GM12878 (cell line): Measurements from ENCODE around the gene OR4F15. TPM values are rescaled to one million over a fixed set of nuclear protein-coding genes. Genes with fewer than 3 reads are reported as not detected.

ENCODE experiments used
- ATAC-seq: fragments of 200-7000 bp; cut with Tn5 transposase; 3 replicates; pipeline ENCODE4 v1.9.1; 2020; ENCODE audit warnings: mild to moderate bottlenecking, moderate library complexity
- BruUV-seq: library from RNA; stranded (reverse); fragments of 400-500 nt; replicated peaks from 2 replicates; lab custom pipeline; 2021; lab: Mats Ljungman, UMichigan
- CTCF ChIA-PET: fragments of 300-600 bp; sonication (Branson Sonifier 250); formaldehyde crosslinking; extraction: SDS; loops from one replicate; lab custom pipeline; 2021; ENCODE audit warnings: inconsistent platforms; lab: Yijun Ruan, JAX
- POLR2A ChIA-PET: fragments of 350-600 bp; formaldehyde crosslinking; extraction: SDS; loops from one replicate; lab custom pipeline; 2021; ENCODE audit warnings: inconsistent platforms; lab: Charles Lee
- RAD21 ChIA-PET: fragments of 300-600 bp; sonication (Branson Sonifier 250); formaldehyde crosslinking; loops from one replicate; lab custom pipeline; 2023; ENCODE audit warnings: antibody characterized with exemption; ENCODE audit not compliant: unreplicated experiment; lab: Charles Lee
- SMC1A ChIA-PET: fragments of 300-600 bp; sonication (Branson Sonifier 250); formaldehyde crosslinking; loops from one replicate; lab custom pipeline; 2023; ENCODE audit not compliant: unreplicated experiment, uncharacterized antibody; lab: Charles Lee
- DNase-seq: peaks from one replicate; pipeline ENCODE4 v3.0.0-alpha.2; 2011; ENCODE audit warnings: low read depth, low spot score
- FAIRE-seq: peaks from 3 replicates; lab custom pipeline; 2011; peaks lifted over from hg19 to GRCh38; lab: Jason Lieb, UNC
- H2AFZ ChIP-seq: 2 replicates; pipeline ENCODE4 v1.6.0; 2011; ENCODE audit warnings: low read depth, low read length, control low read depth; ENCODE audit not compliant: control insufficient read depth
- H3K27ac ChIP-seq: 2 replicates; pipeline ENCODE4 v1.5.1; 2011; ENCODE audit warnings: control low read depth; ENCODE audit not compliant: control insufficient read depth, insufficient read depth
- H3K27me3 ChIP-seq, 2 experiments: replicated peaks in 1 of 2; 2 replicates each; pipeline versions ENCODE4 v1.6.0 to v1.6.1; 2011; ENCODE audit warnings: low read length in 1 of 2; ENCODE audit not compliant: control insufficient read depth in 2 of 2, insufficient read depth in 2 of 2
- H3K36me3 ChIP-seq, 2 experiments: 2 replicates each; pipeline ENCODE4 v1.5.1; 2011; ENCODE audit warnings: low read length in 1 of 2; ENCODE audit not compliant: control insufficient read depth in 2 of 2, insufficient read depth in 2 of 2
- H3K4me1 ChIP-seq: 2 replicates; pipeline ENCODE4 v1.6.1; 2011; ENCODE audit warnings: mild to moderate bottlenecking, low read length, moderate library complexity, mixed read lengths; ENCODE audit not compliant: control insufficient read depth, insufficient read depth
- H3K4me2 ChIP-seq: 2 replicates; pipeline ENCODE4 v1.6.0; 2011; ENCODE audit warnings: control low read depth; ENCODE audit not compliant: control insufficient read depth, insufficient read depth
- H3K4me3 ChIP-seq: fragments of 200-600 bp; sonication (generic); 2 replicates; pipeline ENCODE4 v1.5.1; 2016
- H3K79me2 ChIP-seq: 2 replicates; pipeline ENCODE4 v1.6.0; 2011; ENCODE audit warnings: low read length; ENCODE audit not compliant: control insufficient read depth, insufficient read depth
- H3K9ac ChIP-seq: 2 replicates; pipeline ENCODE4 v1.8.0; 2011; ENCODE audit warnings: low read length, control low read depth, mixed read lengths; ENCODE audit not compliant: control insufficient read depth, insufficient read depth
- H3K9me3 ChIP-seq: replicated peaks from 3 replicates; pipeline ENCODE4 v1.5.1; 2011; ENCODE audit warnings: mild to moderate bottlenecking, low read length; ENCODE audit not compliant: control insufficient read depth, insufficient read depth
- H4K20me1 ChIP-seq: 2 replicates; pipeline ENCODE4 v1.6.0; 2011; ENCODE audit not compliant: control insufficient read depth, insufficient read depth
- CUX1 ChIP-seq: IDR thresholded peaks from 2 replicates; pipeline ENCODE4 v1.6.1; 2012; ENCODE audit warnings: improper control_type of control experiment, low read depth, low read length; ENCODE audit not compliant: insufficient replicate concordance
- KDM1A ChIP-seq: fragments of 200-600 bp; sonication (generic); IDR thresholded peaks from 2 replicates; pipeline ENCODE4 v1.6.1; 2016; ENCODE audit warnings: borderline replicate concordance
- SUZ12 ChIP-seq: fragments of 200-600 bp; sonication (generic); IDR thresholded peaks from one replicate; pipeline ENCODE4 v1.6.1; 2018; ENCODE audit warnings: antibody characterized with exemption, mild to moderate bottlenecking; ENCODE audit not compliant: unreplicated experiment
- WGBS: methylation state at CpG from one replicate; pipeline ENCODE4 v1.1.6; 2016; ENCODE audit warnings: low lambda C conversion rate; ENCODE audit not compliant: insufficient replicate concordance, insufficient coverage; ENCODE audit errors: missing lambda C conversion rate; 5-methylcytosine and 5-hydroxymethylcytosine counted together
- in situ Hi-C: fragments of 300-500 bp; cut with MboI; formaldehyde crosslinking; loops from 9 replicates; pipeline ENCODE4 v1.14.3; 2018; ENCODE audit warnings: mixed read lengths
- intact Hi-C: fragments of 100-400 bp; cut with micrococcal nuclease; formaldehyde crosslinking; loops from one replicate; pipeline ENCODE4 v1.14.2; 2022; ENCODE audit not compliant: unreplicated experiment
- polyA plus RNA-seq, 11 experiments: library from polyadenylated mRNA; depleted of rRNA in 4 of 11; unstranded in 6 of 11; stranded (reverse) in 5 of 11; fragments of >200 nt; fragmentation: Nextera tagmentation in 4 of 11; fragmentation: Illumina TruSeq in 1 of 11; extraction: Ambion mirVana in 4 of 11; extraction: Trizol in 1 of 11; gene quantifications; 1 replicate in 1 of 11; 2 replicates in 10 of 11; pipeline versions ENCODE4 v1.2.1 to v1.2.3, GENCODE V29; 2011 to 2016; ENCODE audit warnings: inconsistent platforms in 2 of 11, missing spikeins in 2 of 11, low read depth in 1 of 11
- total RNA-seq, 4 experiments: library from RNA; depleted of rRNA in 3 of 4; stranded (reverse); fragments of >200 nt in 3 of 4; fragmentation: Illumina TruSeq in 1 of 4; extraction: Trizol in 1 of 4; gene quantifications; 2 replicates each; pipeline versions ENCODE4 v1.2.1 to v1.2.3, GENCODE V29; 2013 to 2021

OR4F15 gene
- total and polyA plus RNA-seq, 10 of the 15 experiments (the other 5 are each of a cell fraction or from before 2014, with no cell fraction given), result not detected

- Histone ChIP-seq H2AFZ (no peak within 1 kb of the TSS), H3K4me2 (no peak within 1 kb of the TSS), H3K9me3 (no peaks in the 10 kb centered on the region), H3K27ac (no peak within 1 kb of the TSS), H4K20me1 (no peaks in the 10 kb centered on the region), H3K9ac (no peak within 1 kb of the TSS), H3K4me1 (no peaks in the 10 kb centered on the region), H3K4me3 (no peak within 1 kb of the TSS), H3K79me2 (no peaks in the 10 kb centered on the region), H3K36me3 (no peaks in the 10 kb centered on the region)
- ChIA-PET CTCF (no interaction called here), RAD21 (no interaction called here)
- 0% methylated on average over 1 of the region's 2 CpGs for WGBS
- no peak for TF ChIP-seq SUZ12
- TF ChIP-seq, all 136 proteins: peak for 0
- no peak for DNase-seq
- ATAC-seq, result no peak
- BruUV-seq, result no TSS peak
- intact Hi-C loops (no loop called here), in situ Hi-C loops (no loop called here)
- ChIA-PET SMC1A (no interaction called here), POLR2A (no interaction called here)
- FAIRE-seq, result no peak
- no peaks in the 10 kb centered on the region for H3K27me3 ChIP-seq
These were observed 8.8 kb upstream of the OR4F15 start, which contains the start of gene OR4F6 for GRCh38 chr15:101803209-101803608. Gene OR4F6, plus strand, starts transcription at chr15:101803509. Its CDS starts 2,211 bp downstream, at chr15:101805720.

GRCh38 chr15:101803676-101804075 lies 8.3 kb upstream of the OR4F15 start:
- WGBS, result 25% methylated on average over 5 of the region's 5 CpGs
- no peak for DNase-seq
- in situ Hi-C loops, result no loop called here
- no peak overlapping the region for H3K27ac ChIP-seq
- no peaks in the 10 kb centered on the region for H3K9me3 ChIP-seq
- RAD21 ChIA-PET, result no interaction called here
- no peak overlapping the region for H2AFZ ChIP-seq
- H3K27me3 ChIP-seq, result no peaks in the 10 kb centered on the region
- H3K4me3 ChIP-seq, result no peak overlapping the region
- BruUV-seq, result no TSS peak
- CTCF ChIA-PET, result no interaction called here
- no peaks in the 10 kb centered on the region for H3K4me1 ChIP-seq
- ATAC-seq, result no peak
- H3K4me2 ChIP-seq, result no peak overlapping the region
- intact Hi-C loops, result no loop called here
- no peak overlapping the region for H3K9ac ChIP-seq
- TF ChIP-seq KDM1A (no peak), CUX1 (no peak)
- POLR2A ChIA-PET, result no interaction called here
- SMC1A ChIA-PET, result no interaction called here
- H4K20me1 ChIP-seq, result no peaks in the 10 kb centered on the region
- H3K36me3 ChIP-seq, result no peaks in the 10 kb centered on the region
- H3K79me2 ChIP-seq, result no peaks in the 10 kb centered on the region
- FAIRE-seq, result no peak
